WERI-Rb-1 (cell line): Measurements from ENCODE around the gene MT1F.
A peak's percentile ranks its signal among the peaks of the same experiment; 100 is the strongest.

Experiments used
- DNase-seq: peaks from one replicate; pipeline ENCODE4 v3.0.0-alpha.2; 2020
- H3K27ac ChIP-seq: fragments of 250-450 bp; sonication (Bioruptor Pico); 2 replicates; pipeline ENCODE4 v1.5.1; 2020; ENCODE audit warnings: mild to moderate bottlenecking, moderate library complexity
- H3K27me3 ChIP-seq: fragments of 250-450 bp; sonication (Bioruptor Pico); 2 replicates; pipeline ENCODE4 v1.5.1; 2021; ENCODE audit warnings: mild to moderate bottlenecking, low read depth, moderate library complexity; ENCODE audit not compliant: insufficient read depth, severe bottlenecking
- H3K36me3 ChIP-seq: fragments of 250-450 bp; sonication (Bioruptor Pico); 2 replicates; pipeline ENCODE4 v1.5.1; 2020; ENCODE audit warnings: mild to moderate bottlenecking, moderate library complexity
- H3K4me3 ChIP-seq: 2 replicates; pipeline ENCODE4 v1.5.1; 2011; ENCODE audit warnings: low read depth, mild to moderate bottlenecking, control low read depth, low read length
- H3K9me3 ChIP-seq: fragments of 250-450 bp; sonication (Bioruptor Pico); 2 replicates; pipeline ENCODE4 v1.5.1; 2021; ENCODE audit warnings: mild to moderate bottlenecking, moderate library complexity; ENCODE audit not compliant: severe bottlenecking
- TF ChIP-seq, protein P1 (sequence below): IDR thresholded peaks from 2 replicates; pipeline ENCODE4 v1.5.1; 2011; ENCODE audit warnings: low read depth, mild to moderate bottlenecking, control low read depth, inconsistent platforms, low read length

MT1F gene

DNA sequence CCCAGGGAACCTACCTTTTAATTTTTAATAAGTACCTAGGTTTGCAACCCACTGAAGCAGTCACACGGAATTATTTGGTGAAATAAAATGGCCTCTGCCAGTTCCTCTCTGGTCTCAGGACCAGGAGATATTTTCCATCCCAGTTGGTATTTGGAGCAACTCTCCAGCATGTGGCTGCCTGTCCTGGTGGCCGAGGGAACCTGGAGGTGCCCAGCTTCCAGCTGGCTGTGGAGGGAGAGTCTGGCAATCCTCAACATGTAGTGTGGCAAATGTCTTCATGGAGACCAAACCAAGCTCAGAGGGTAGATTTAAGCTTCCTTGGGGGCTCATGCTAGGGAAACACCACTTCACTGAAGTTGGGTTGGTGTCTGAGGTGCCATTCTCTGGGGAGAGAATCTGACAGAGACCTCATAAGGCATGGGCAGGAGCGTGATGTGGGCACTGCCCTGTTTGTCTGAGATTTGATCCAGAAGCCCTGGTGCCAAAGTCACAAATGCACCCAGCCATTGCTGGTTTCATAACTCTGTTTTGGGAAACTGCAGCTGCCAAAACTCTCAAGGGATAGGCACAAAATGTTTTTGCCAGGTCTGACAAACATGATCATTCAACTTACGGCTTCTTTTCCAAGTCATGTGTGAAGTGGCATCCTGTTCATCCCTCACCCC is 27.3 kb downstream of the MT1F start:
- Histone ChIP-seq H3K36me3 (no peaks in the 10 kb centered on the region), H3K27ac (no peak overlapping the region), H3K4me3 (no peak overlapping the region), H3K27me3 (no peaks in the 10 kb centered on the region), H3K9me3 (no peaks in the 10 kb centered on the region)
- DNase-seq = no peak
- TF ChIP-seq, protein P1, sequence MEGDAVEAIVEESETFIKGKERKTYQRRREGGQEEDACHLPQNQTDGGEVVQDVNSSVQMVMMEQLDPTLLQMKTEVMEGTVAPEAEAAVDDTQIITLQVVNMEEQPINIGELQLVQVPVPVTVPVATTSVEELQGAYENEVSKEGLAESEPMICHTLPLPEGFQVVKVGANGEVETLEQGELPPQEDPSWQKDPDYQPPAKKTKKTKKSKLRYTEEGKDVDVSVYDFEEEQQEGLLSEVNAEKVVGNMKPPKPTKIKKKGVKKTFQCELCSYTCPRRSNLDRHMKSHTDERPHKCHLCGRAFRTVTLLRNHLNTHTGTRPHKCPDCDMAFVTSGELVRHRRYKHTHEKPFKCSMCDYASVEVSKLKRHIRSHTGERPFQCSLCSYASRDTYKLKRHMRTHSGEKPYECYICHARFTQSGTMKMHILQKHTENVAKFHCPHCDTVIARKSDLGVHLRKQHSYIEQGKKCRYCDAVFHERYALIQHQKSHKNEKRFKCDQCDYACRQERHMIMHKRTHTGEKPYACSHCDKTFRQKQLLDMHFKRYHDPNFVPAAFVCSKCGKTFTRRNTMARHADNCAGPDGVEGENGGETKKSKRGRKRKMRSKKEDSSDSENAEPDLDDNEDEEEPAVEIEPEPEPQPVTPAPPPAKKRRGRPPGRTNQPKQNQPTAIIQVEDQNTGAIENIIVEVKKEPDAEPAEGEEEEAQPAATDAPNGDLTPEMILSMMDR = no peak

DNA sequence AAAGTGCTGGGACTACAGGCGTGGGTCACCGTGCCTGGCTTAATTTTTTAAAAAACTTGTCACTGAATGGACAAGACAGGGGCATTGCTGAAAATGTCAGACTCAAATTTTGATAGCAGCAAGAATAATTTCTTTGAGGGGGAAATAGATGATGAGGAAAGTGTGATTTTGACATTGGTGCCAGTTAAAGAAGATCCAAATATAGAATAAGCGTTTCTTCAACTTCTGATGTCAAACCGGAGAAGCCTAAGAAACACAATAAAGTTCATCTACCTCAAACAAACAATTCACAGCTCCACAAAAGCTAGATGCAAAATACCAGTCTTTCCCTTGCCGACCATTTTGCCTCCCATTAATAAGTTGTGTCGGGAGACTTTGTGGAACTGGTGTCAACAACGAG is 29.0 kb downstream of the MT1F start:
- TF ChIP-seq, protein P1 = no peak
- Histone ChIP-seq H3K9me3 (no peaks in the 10 kb centered on the region), H3K36me3 (no peaks in the 10 kb centered on the region), H3K27me3 (no peaks in the 10 kb centered on the region), H3K27ac (no peak overlapping the region), H3K4me3 (no peak overlapping the region)
- DNase-seq = no peak

DNA sequence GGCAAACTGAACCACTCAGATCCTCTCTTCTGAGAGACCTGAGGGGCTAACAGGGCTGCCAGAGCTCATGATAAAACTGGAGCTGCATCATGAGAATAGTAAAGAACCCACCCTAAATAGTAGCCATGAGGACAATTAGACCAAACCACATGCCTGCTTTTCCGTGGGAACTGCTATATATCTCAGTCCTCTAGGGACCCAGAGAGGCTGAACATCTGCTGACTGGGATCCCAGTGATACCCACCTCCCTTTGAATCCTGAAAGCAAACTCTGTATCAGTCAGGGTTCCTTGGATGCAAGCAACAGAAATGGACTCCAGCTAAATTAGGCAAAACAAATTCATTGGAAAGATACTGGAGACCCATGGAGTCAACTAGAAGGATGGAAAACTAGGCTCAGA is 31.0 kb downstream of the MT1F start:
- DNase-seq = no peak
- TF ChIP-seq, protein P1 = peak; percentile 12; the same call in 1 of the 2 replicates
- Histone ChIP-seq H3K4me3 (no peak overlapping the region), H3K27me3 (no peaks in the 10 kb centered on the region), H3K9me3 (no peaks in the 10 kb centered on the region), H3K27ac (no peak overlapping the region), H3K36me3 (no peaks in the 10 kb centered on the region)

DNA sequence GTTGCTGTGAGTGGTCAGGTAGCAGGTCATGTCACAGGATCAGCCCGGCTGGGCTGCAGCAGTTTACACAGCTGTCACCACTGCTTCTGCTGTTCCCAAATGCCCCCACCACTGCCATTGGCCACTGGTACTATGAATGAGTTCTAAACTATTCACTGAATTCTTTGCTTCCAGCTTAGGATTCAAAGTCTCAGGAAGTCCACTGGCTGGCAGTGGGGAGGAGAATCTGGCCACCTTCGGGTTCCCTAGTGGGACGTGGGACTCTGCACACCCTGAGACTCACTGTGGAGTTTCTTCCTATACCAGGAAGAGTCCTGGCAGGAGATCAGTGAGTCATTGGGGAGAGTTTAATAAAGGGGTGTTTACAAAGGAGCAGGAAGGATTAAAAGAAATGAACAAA is 31.4 kb downstream of the MT1F start:
- Histone ChIP-seq H3K36me3 (no peaks in the 10 kb centered on the region), H3K27me3 (no peaks in the 10 kb centered on the region), H3K4me3 (no peak overlapping the region), H3K27ac (no peak overlapping the region), H3K9me3 (no peaks in the 10 kb centered on the region)
- DNase-seq = no peak
- TF ChIP-seq, protein P1 = no peak

DNA sequence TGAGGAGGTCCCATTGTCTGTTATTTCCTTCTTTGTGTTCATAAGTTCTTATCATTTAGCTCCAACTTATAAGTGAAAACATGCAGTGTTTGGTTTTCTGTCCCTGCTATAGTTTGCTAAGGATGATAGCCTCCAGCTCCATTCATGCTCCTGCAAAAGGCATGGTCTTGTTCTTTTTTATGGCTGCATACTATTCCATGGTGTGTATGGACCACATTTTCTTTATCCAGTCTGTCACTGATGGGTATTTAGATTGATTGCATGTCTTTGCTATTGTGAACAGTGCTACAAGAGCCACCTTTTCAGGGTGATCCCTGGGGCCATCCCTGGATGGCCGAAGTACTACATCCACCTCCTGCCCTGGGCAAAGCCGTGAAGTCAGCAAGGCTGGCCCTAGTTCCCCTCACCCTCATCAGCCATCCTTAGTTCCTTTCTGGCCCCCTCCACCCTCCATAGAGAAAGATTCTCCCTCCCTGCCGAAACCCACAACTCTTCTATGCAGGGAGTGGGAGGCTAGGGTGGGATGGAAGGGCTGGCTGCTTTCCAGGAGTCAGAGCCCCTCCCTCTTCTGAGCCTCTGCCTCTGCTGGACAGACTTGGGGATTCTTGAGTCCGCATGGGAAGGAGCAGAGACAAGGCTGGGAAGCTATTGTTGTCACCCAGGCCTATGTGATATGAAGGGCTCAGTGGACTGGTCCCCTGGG is 32.8 kb downstream of the MT1F start:
- DNase-seq = no peak
- Histone ChIP-seq H3K36me3 (no peaks in the 10 kb centered on the region), H3K9me3 (no peaks in the 10 kb centered on the region), H3K27me3 (no peaks in the 10 kb centered on the region), H3K4me3 (no peak overlapping the region), H3K27ac (no peak overlapping the region)
- TF ChIP-seq, protein P1 = no peak
